K562 (cell line): ENCODE measurements around the gene CLCNKA. TPM values are rescaled to one million over a fixed set of nuclear protein-coding genes. Genes with fewer than 3 reads are reported as not detected.
A peak's percentile ranks its signal among the peaks of the same experiment; 100 is the strongest.

Experiments used
- ATF7 ChIP-seq: fragments of 450-650 bp; IDR thresholded peaks from 2 replicates; pipeline ENCODE4 v1.7.1; 2014; ENCODE audit warnings: mild to moderate bottlenecking, moderate library complexity
- BRF2 ChIP-seq: IDR thresholded peaks from 3 replicates; pipeline ENCODE4 v1.6.1; 2011; ENCODE audit warnings: borderline replicate concordance, mild to moderate bottlenecking; ENCODE audit not compliant: insufficient read length, insufficient read depth
- CCAR2 ChIP-seq: fragments of 200-400 bp; formaldehyde crosslinking; IDR thresholded peaks from 2 replicates; pipeline ENCODE4 v1.6.1; 2017; ENCODE audit warnings: mild to moderate bottlenecking, low read depth, low read length
- COPS2 ChIP-seq: fragments of 450-650 bp; conservative IDR thresholded peaks from 2 replicates; pipeline ENCODE4 v1.6.1; 2016; ENCODE audit warnings: mild to moderate bottlenecking, moderate library complexity
- E2F1 ChIP-seq: sonication (generic); formaldehyde crosslinking; IDR thresholded peaks from 2 replicates; pipeline ENCODE4 v1.8.1; 2023; ENCODE audit warnings: mild to moderate bottlenecking, missing genetic modification reagents, moderate library complexity
- E2F5 ChIP-seq: sonication (generic); formaldehyde crosslinking; IDR thresholded peaks from 2 replicates; pipeline ENCODE4 v1.8.0; 2022; ENCODE audit warnings: mild to moderate bottlenecking, missing genetic modification reagents
- FOS ChIP-seq: IDR thresholded peaks from 3 replicates; pipeline ENCODE4 v1.6.1; 2011; ENCODE audit not compliant: insufficient read length; ENCODE audit errors: extremely low read depth
- FOXA1 ChIP-seq: fragments of 450-650 bp; IDR thresholded peaks from 2 replicates; pipeline ENCODE4 v1.6.1; 2016; ENCODE audit warnings: mild to moderate bottlenecking, borderline replicate concordance
- FOXA3 ChIP-seq, 2 experiments: fragments of 450-650 bp in 1 of 2; sonication (generic) in 1 of 2; formaldehyde crosslinking; IDR thresholded peaks in 1 of 2; conservative IDR thresholded peaks in 1 of 2; 2 replicates each; pipeline versions ENCODE4 v1.4.0 to v1.8.0; 2020 to 2022; ENCODE audit warnings: mild to moderate bottlenecking in 2 of 2, missing genetic modification reagents in 1 of 2
- HMBOX1 ChIP-seq: sonication (generic); IDR thresholded peaks from 2 replicates; pipeline ENCODE4 v1.6.1; 2016
- HMG20A ChIP-seq: fragments of 450-650 bp; formaldehyde crosslinking; conservative IDR thresholded peaks from 2 replicates; pipeline ENCODE4 v1.4.0; 2020; ENCODE audit warnings: mild to moderate bottlenecking, mixed read lengths
- JUNB ChIP-seq: fragments of 450-650 bp; formaldehyde crosslinking; conservative IDR thresholded peaks from 2 replicates; pipeline ENCODE4 v1.4.0; 2020; ENCODE audit warnings: mild to moderate bottlenecking
- NFYB ChIP-seq: IDR thresholded peaks from 2 replicates; pipeline ENCODE4 v1.6.1; 2011; ENCODE audit warnings: mild to moderate bottlenecking, moderate library complexity; ENCODE audit not compliant: insufficient read length; ENCODE audit errors: extremely low read depth
- RCOR1 ChIP-seq, 2 experiments: IDR thresholded peaks; 2 replicates each; pipeline ENCODE4 v1.6.1; 2012; ENCODE audit warnings: low read depth in 2 of 2, low read length in 2 of 2, borderline replicate concordance in 1 of 2, improper control_type of control experiment in 1 of 2
- TSHZ1 ChIP-seq: fragments of 250-450 bp; sonication (Bioruptor Pico); IDR thresholded peaks from 2 replicates; pipeline ENCODE4 v1.4.0; 2020; ENCODE audit warnings: mild to moderate bottlenecking, moderate library complexity
- ZNF316 ChIP-seq: fragments of 450-650 bp; IDR thresholded peaks from 2 replicates; pipeline ENCODE4 v1.6.1; 2016
- polyA plus RNA-seq, 8 experiments: library from polyadenylated mRNA; depleted of rRNA in 4 of 8; stranded (reverse) in 5 of 8; unstranded in 3 of 8; fragments of >200 nt; fragmentation: Nextera tagmentation in 2 of 8; fragmentation: Illumina TruSeq in 1 of 8; extraction: Ambion mirVana in 2 of 8; extraction: Trizol in 1 of 8; gene quantifications; 2 replicates each; pipeline versions ENCODE4 v1.2.1 to v1.2.3, GENCODE V29; 2011 to 2014; ENCODE audit warnings: inconsistent platforms in 1 of 8, missing spikeins in 1 of 8
- total RNA-seq, 7 experiments: library from RNA; depleted of rRNA in 6 of 7; stranded (reverse); fragments of >200 nt in 6 of 7; fragmentation: Illumina TruSeq in 2 of 7; extraction: Trizol in 2 of 7; gene quantifications; 2 replicates each; pipeline versions ENCODE4 v1.2.1 to v1.2.3, GENCODE V29; 2011 to 2021; ENCODE audit warnings: low replicate concordance in 1 of 7
- TF ChIP-seq, protein P1 (sequence below): fragments of 250-450 bp; sonication (Bioruptor Pico); IDR thresholded peaks from 2 replicates; pipeline ENCODE4 v1.8.0; 2021; ENCODE audit warnings: moderate library complexity, mild to moderate bottlenecking, inconsistent platforms
- TF ChIP-seq, protein P2 (sequence below): fragments of 250-450 bp; sonication (Bioruptor Pico); IDR thresholded peaks from 2 replicates; pipeline ENCODE4 v1.5.0; 2020; ENCODE audit warnings: mild to moderate bottlenecking

The CLCNKA gene
- total and polyA plus RNA-seq, 9 of the 15 experiments (the other 6 are each of a cell fraction or from before 2014, with no cell fraction given): 0.03 to 0.37 (median 0.10) TPM; not detected in 3

- TF ChIP-seq HMBOX1: no peak
- no peak for TF ChIP-seq ZNF316
- TF ChIP-seq BRF2: no peak
- TF ChIP-seq, protein P1, sequence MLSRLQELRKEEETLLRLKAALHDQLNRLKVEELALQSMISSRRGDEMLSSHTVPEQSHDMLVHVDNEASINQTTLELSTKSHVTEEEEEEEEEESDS (CRISPR knock-in tag): no peak
- TF ChIP-seq FOXA3 (CRISPR knock-in tag; conservative IDR thresholded peaks at IDR 0.05 in 1 of 2, IDR thresholded peaks at IDR 0.05 in 1 of 2): no peak
- TF ChIP-seq CCAR2: no peak
- TF ChIP-seq TSHZ1 (CRISPR knock-in tag): no peak
- TF ChIP-seq E2F5 (CRISPR knock-in tag): no peak
- TF ChIP-seq JUNB (CRISPR knock-in tag): no peak
- no peak for TF ChIP-seq NFYB
- no peak for TF ChIP-seq E2F1
- TF ChIP-seq FOS: no peak
- TF ChIP-seq HMG20A (CRISPR knock-in tag): no peak
- TF ChIP-seq FOXA1: no peak
- TF ChIP-seq COPS2: no peak
- peak in 1 of 2 experiments; percentile 50; a peak in 1 of 4 replicates for TF ChIP-seq RCOR1 (IDR thresholded peaks at IDR 0.05; ENCODE audit: borderline replicate concordance in 1 of 2, low read depth in 2 of 2, low read length in 2 of 2)
- TF ChIP-seq ATF7: no peak; the same call in 1 of the 2 replicates
- TF ChIP-seq, protein P2, sequence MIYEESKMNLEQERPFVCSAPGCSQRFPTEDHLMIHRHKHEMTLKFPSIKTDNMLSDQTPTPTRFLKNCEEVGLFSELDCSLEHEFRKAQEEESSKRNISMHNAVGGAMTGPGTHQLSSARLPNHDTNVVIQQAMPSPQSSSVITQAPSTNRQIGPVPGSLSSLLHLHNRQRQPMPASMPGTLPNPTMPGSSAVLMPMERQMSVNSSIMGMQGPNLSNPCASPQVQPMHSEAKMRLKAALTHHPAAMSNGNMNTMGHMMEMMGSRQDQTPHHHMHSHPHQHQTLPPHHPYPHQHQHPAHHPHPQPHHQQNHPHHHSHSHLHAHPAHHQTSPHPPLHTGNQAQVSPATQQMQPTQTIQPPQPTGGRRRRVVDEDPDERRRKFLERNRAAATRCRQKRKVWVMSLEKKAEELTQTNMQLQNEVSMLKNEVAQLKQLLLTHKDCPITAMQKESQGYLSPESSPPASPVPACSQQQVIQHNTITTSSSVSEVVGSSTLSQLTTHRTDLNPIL (CRISPR knock-in tag): no peak
Observed at GRCh38 chr1:16082283-16083038, 60.6 kb downstream of the CLCNKA start (continued).
